ENCODE results near the gene RNF138. TPM values are rescaled to one million over a fixed set of nuclear protein-coding genes. Genes with fewer than 3 reads are reported as not detected.

Gene RNF138
- polyA plus RNA-seq, 3 donors = 62.8 to 70.5 (median 67.1) TPM

GRCh38 chr18:32173654-32174053 lies 82.0 kb downstream of the RNF138 start:
- Histone ChIP-seq H3K27ac (ENCODE audit: low read depth in 1 of 2, low read length in 2 of 2) (no peak overlapping the region), H2AFZ (ENCODE audit: insufficient read depth, low read depth, low read length, poor library complexity, severe bottlenecking) (no peak overlapping the region), H3K9me3 (replicated peaks in 1 of 2; ENCODE audit: control insufficient read depth in 1 of 2, insufficient read depth in 1 of 2, low read length in 2 of 2) (no peaks in the 10 kb centered on the region), H3K27me3 (ENCODE audit: control insufficient read depth in 2 of 2, insufficient read depth in 2 of 2, low read length in 2 of 2) (no peaks in the 10 kb centered on the region), H3K4me3 (replicated peaks in 1 of 3; ENCODE audit: low read depth in 2 of 3, low read length in 3 of 3) (no peak overlapping the region), H3K36me3 (replicated peaks in 1 of 2; ENCODE audit: control insufficient read depth in 1 of 2, insufficient read depth in 2 of 2, low read length in 2 of 2) (no peaks in the 10 kb centered on the region), H3K4me1 (ENCODE audit: control insufficient read depth in 1 of 2, insufficient read depth in 2 of 2, low read length in 2 of 2) (no peaks in the 10 kb centered on the region), H4K20me1 (ENCODE audit: insufficient read depth, low read length) (no peaks in the 10 kb centered on the region), H3K79me2 (ENCODE audit: insufficient read depth, low read length) (no peaks in the 10 kb centered on the region), H3K9ac (ENCODE audit: insufficient read depth, low read length, poor library complexity, severe bottlenecking) (no peak overlapping the region), H3K4me2 (replicated peaks; ENCODE audit: extremely low read depth, low read length, poor library complexity, severe bottlenecking) (no peak overlapping the region)
- H3K27ac Mint-ChIP-seq = no peak overlapping the region
- no peaks in the 10 kb centered on the region for H3K4me1 Mint-ChIP-seq
- H3K9me3 Mint-ChIP-seq = peaks cover 0 to 5% (median 0%) of the 10 kb centered on the region in 7 donors
- peaks cover 0 to 5% (median 3%) of the 10 kb centered on the region in 3 donors for H3K27me3 Mint-ChIP-seq (ENCODE audit: low read depth in 3 of 3)
- no peak for TF ChIP-seq CTCF (IDR thresholded peaks at IDR 0.05)
- no CpG with 5 or more reads among the region's 3 CpGs for WGBS (ENCODE audit: insufficient coverage)
- DNase-seq = no peak
- H3K4me3 Mint-ChIP-seq = no peak overlapping the region
- intact Hi-C loops (cut with micrococcal nuclease) = no loop called here
- H3K36me3 Mint-ChIP-seq = no peaks in the 10 kb centered on the region

- DNase-seq = no peak
- H3K4me2 ChIP-seq (replicated peaks; ENCODE audit: extremely low read depth, low read length, poor library complexity, severe bottlenecking) = no peak overlapping the region
- Mint-ChIP-seq H3K27me3 (ENCODE audit: low read depth in 3 of 3) (peaks cover 0 to 5% (median 3%) of the 10 kb centered on the region in 3 donors), H3K27ac (no peak overlapping the region), H3K4me1 (no peaks in the 10 kb centered on the region), H3K4me3 (no peak overlapping the region), H3K36me3 (no peaks in the 10 kb centered on the region), H3K9me3 (peaks cover 0 to 5% (median 0%) of the 10 kb centered on the region in 7 donors)
- H3K9me3 ChIP-seq (replicated peaks in 1 of 2; ENCODE audit: control insufficient read depth in 1 of 2, insufficient read depth in 1 of 2, low read length in 2 of 2) = no peaks in the 10 kb centered on the region
- no peak overlapping the region for H3K4me3 ChIP-seq (replicated peaks in 1 of 3; ENCODE audit: low read depth in 2 of 3, low read length in 3 of 3)
- H3K27ac ChIP-seq (ENCODE audit: low read depth in 1 of 2, low read length in 2 of 2) = no peak overlapping the region
- intact Hi-C loops (cut with micrococcal nuclease) = no loop called here
- no peaks in the 10 kb centered on the region for H4K20me1 ChIP-seq (ENCODE audit: insufficient read depth, low read length)
- 93% methylated on average over 6 of the region's 7 CpGs for WGBS (ENCODE audit: insufficient coverage)
- H2AFZ ChIP-seq (ENCODE audit: insufficient read depth, low read depth, low read length, poor library complexity, severe bottlenecking) = no peak overlapping the region
- TF ChIP-seq CTCF (IDR thresholded peaks at IDR 0.05) = no peak
- no peaks in the 10 kb centered on the region for H3K27me3 ChIP-seq (ENCODE audit: control insufficient read depth in 2 of 2, insufficient read depth in 2 of 2, low read length in 2 of 2)
- no peaks in the 10 kb centered on the region for H3K36me3 ChIP-seq (replicated peaks in 1 of 2; ENCODE audit: control insufficient read depth in 1 of 2, insufficient read depth in 2 of 2, low read length in 2 of 2)
- H3K4me1 ChIP-seq (ENCODE audit: control insufficient read depth in 1 of 2, insufficient read depth in 2 of 2, low read length in 2 of 2) = no peaks in the 10 kb centered on the region
- H3K79me2 ChIP-seq (ENCODE audit: insufficient read depth, low read length) = no peaks in the 10 kb centered on the region
- H3K9ac ChIP-seq (ENCODE audit: insufficient read depth, low read length, poor library complexity, severe bottlenecking) = no peak overlapping the region
Observed at GRCh38 chr18:32174719-32175118, 83.0 kb downstream of the RNF138 start.
